Urothelium cell line (cell line): ENCODE measurements around the gene TRPV5.
"Not testable (repeated sequence)": the region's sequence is repeated elsewhere in the genome, so short reads cannot be mapped to it uniquely, and the experiment has no call there.

ENCODE experiments used
- DNase-seq: peaks from one replicate; pipeline ENCODE4 v3.0.0; 2011; ENCODE audit warnings: low spot score, mixed read lengths
- FAIRE-seq: peaks from 2 replicates; lab custom pipeline; 2011; peaks lifted over from hg19 to GRCh38; lab: Jason Lieb, UNC

Gene TRPV5

DNA sequence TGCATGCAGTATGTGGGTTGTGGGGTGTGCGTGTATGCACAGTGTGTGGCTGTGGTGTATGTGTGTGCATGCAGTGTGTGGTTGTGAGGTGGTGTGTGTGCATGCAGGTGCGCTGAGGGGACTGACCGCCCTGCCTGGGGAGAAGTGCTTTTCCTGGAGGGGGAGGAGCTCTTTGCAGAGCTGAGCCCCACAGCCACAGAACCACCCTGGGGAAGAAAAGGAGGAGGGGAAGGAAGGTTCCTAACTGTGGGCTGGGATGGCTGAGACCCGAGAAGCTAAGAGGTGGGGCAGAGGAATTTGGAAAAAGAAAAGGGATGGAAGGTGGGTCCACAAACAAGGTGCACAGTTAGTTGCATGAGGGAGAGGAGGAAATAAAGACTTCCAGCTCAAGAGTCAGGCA lies at the start of gene TRPV5:
Gene TRPV5 (minus strand): TSS at position 123 of the 400 bp plus-strand sequence. CDS start 287 bp downstream, outside the sequence.
- FAIRE-seq, result peak; percentile 83
- no peak for DNase-seq

DNA sequence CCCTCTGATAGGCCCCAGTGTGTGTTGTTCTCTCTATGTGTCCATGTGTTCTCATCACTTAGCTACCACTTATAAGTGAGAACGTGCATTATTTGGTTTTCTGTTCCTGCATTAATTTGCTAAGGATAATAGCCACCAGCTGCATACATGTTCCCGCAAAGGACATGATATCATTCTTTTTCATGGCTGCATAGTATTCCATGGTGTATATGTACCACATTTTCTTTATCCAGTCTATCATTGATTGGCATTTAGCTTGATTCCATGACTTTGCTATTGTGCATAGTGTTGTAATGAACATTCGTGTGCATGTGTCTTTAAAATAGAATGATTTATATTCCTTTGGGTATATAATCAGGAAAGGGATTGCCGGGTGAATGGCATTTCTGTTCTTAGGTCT lies 44.9 kb upstream of the TRPV5 start:
- not testable (repeated sequence) for FAIRE-seq

DNA sequence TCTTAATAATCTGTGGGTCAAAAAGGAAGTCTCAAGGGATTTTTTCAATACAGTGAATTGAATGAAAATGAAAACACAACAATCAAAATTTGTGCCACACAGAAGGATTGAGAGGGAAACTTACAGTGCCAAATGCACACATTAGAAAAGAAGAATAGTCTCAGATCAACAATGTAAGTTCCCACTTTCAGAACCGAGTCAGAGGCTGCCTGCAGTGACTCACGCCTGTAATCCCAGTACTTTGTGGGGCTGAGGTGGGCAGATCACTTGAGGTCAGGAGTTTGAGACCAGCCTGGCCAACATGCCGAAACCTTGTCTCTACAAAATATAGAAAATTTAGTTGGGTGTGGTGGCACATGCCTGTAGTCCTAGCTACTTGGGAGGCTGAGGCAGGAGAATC lies 41.1 kb upstream of the TRPV5 start:
- no peak for FAIRE-seq
- DNase-seq, result no peak

More for the DNA sequence above, 44.9 kb upstream of the TRPV5 start:
- DNase-seq, result not testable (repeated sequence)

DNA sequence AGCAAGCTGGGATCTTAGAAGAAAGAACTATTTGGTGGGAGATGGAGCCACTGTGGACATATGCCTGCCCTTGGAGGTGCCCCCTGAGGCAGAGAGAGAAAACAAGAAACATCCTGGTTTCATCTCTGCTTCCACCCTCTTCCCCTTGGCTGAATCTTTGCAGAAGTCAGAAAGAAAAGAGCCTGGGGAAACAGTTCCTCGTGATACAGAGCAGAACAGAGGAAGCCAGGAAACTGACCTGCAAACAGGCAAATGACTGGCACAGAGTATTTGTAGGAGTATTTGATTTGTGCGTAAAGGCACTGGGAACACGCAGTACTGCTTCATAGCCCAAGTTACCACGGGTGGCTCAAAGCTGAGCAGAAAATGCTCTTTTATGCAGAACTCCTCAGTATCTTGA lies 35.6 kb upstream of the TRPV5 start:
- FAIRE-seq, result no peak
- DNase-seq, result no peak

DNA sequence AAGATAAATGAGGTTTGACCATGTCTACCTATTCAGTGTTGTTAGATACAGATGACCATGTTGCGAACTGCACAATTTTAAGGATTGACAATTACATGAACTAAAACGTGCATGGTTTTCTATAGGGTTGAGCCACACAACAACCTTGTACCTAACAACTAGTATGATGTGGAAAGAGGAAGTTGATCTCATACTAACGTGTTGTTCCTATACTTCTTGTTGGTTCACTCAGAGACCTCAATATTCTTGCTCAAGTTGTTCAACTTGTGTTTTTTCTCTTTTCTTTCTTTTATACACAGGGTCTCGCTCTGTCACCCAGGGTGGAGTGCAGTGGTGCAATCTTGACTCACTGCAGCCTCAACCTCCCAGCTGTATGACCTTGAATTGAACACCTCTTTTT lies 34.7 kb upstream of the TRPV5 start:
- no peak for FAIRE-seq
- DNase-seq, result no peak

DNA sequence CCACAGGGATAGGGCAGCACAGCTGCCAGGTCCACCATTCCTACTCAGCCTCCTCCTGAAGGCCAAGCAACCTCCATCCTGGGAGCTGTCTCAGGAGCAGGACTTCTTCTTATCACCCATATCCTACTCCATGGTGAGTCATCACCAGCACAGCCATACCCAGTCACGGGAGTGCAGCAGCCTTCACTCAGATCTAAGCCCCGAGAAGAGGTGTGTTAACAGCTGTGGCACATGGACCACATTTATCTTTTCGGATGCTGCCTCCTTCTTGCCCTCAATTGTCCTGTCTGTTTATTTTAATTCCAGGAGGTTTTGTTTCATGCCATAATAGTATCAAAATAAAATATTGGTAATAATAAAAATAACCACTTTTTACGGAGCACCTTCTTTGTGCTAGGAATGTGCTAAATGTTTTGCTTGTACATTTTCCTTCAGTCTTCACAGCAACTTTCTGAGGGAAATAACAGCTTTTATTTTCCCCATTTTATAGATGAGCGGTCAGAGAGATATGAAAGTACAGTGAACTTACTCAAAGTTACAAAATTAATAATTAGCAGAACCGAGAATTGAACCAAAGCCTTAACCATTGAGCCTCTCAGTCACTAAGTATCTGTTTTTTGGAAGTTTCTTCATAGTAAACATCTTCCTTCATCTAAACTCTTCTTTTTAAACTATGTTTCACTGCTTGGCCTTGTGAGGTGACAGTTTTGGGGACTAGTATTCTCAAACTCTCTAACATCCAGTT lies 31.1 kb upstream of the TRPV5 start:
- peak; percentile 35 for DNase-seq

DNA sequence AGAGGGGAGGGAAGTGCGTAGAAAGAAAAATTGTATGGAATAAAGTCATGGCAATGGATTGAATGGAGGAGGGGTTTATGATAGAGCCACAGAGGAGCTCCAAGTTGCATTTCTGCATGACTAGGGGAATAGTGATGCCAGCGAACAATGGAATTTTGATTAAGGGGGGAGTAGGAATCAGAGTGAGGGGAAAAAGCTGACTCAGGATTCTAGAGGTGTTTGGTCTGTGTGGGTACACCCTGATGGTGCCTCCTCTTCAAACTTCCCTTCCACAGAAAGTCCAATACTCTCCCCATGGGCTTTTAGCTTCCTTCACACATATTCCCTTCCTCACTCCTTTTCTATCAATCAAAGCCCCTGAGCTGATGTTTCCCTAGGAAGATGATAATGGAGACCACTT lies 30.4 kb upstream of the TRPV5 start:
- FAIRE-seq, result no peak
- DNase-seq, result no peak

More for the DNA sequence above, 31.1 kb upstream of the TRPV5 start:
- no peak for FAIRE-seq

DNA sequence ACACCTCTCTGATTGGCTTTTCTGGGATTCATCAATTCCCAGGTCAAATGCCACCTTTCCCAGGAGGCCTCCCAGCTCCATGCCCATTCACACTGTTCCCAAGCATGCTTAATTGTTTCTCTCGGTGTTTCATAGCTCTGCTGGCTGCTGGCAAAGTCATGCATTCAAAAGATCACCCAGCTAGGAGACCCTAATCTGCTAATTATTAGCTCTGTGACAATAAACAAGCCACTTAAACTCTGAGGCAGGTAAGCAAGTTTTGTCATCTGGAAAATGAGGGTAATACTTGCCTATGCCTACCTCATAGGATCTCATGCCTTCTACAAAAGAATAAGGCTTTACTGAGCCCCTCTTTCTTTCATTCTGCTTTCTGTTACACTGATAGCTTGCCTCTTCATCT lies 29.4 kb upstream of the TRPV5 start:
- no peak for DNase-seq
- FAIRE-seq, result no peak

DNA sequence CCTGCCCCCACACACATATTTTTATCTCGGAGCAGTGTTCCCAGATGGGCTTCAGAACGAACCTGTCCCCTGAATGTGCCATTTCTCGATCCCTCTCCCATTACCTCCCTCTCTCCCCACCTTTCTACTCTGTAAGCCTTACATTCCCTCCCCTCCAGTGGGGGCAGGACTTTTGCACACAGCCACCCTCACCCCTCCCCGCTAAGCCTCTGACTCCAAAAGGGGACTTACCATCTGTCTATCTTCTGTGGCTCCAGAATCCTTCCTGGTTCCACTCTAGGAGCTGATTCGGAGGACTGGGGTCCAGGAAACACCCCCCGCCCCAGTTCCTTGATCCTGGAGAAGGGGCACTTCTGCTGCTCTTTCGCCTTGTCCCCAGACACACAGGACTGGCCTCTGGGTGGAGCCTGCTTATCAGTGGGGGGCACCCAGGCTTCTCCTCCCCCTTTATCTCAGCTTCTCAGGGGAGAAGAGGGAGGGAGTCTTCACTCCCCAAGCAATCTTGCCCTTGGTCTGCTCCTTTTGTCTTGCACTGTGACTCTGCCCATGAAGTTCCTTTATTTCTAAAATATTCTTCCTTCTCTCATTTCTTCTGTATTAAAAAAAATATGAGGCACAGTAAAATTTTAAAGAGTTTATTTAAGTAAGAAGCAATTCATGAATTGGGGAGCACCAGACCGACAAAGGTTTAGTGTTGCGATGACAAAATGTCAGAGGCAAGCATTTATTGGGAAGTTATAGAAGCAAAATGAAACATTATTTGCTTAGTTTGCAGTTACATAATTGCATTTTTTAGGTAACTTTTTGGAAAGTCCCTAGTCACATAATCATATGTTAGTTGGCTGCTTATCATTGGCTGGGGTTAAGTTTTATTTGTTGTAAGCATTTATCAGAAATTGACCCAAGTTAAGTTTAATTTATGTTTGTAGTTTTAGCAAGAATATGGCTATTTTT lies 28.7 kb upstream of the TRPV5 start, which contains the start of gene KEL:
Gene KEL (minus strand): TSS at position 391 of the 954 bp plus-strand sequence. CDS start 157 bp downstream, at position 234.
- no peak for DNase-seq
- FAIRE-seq, result no peak

DNA sequence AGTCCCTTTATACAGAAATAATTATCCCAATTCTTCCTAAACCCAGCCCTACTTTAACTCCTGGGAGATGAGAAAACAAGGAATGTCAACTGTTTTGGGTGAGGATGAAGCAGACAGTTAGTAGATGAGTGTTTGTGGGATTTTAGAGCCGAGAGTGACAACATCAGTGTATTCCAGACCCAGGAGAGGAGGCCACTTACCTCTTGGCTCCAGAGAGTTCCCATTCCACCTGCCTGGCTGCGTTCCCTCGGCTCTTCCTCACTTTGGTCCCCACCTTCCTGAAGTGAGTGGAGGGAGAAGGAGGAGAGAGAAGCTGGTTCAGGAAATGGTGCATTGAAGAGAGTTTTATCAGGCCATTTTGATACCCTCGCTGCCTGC lies 28.0 kb upstream of the TRPV5 start:
- FAIRE-seq, result no peak
- DNase-seq, result no peak

DNA sequence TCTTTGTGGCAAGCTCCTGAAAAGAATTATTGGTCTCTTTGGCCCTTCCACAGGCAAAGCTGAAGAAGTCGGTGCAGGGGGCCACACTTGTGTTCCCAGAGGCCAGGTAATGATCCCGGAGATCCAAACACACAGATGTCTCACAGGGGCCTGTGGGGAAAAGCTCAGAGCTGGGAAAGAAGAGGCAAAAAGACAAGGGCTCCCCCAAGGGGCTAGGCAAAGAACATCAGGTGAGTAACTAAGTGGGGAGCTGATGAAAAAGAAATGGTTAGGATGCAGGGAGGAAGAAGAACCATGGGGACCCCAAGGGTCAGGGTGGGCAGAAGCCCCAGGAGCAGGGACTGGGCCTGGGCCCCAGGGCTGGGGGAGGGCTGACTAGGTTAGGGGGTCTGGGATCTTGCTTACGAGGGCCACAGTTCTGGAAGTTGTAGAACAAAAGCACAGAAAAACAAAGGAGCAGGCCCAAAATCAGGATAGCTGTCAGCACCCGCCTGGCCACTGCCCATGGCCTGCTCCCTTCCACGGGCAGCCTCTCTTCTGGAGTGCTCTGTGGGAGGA lies 27.5 kb upstream of the TRPV5 start:
- no peak for DNase-seq
- FAIRE-seq, result no peak

DNA sequence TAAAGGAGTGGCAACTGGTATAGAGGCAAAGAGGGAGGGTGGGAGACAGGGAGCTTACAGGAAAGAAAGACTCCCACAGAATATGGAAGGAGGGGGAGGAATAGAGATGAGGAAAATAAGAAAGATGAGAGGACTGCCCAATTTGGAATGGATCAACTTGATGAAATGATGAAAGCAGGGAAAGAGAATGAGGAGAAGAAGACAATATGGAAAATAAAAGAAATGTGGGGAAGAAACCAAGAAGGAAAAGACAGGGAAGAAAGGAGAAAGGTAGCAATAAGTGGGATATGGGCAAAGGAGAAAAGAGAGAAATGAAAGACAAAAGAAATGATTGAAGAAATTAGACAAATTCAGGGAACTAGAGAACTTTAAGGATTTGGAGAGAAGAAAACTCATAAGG lies 25.7 kb upstream of the TRPV5 start:
- DNase-seq (no peak), FAIRE-seq (no peak)

DNA sequence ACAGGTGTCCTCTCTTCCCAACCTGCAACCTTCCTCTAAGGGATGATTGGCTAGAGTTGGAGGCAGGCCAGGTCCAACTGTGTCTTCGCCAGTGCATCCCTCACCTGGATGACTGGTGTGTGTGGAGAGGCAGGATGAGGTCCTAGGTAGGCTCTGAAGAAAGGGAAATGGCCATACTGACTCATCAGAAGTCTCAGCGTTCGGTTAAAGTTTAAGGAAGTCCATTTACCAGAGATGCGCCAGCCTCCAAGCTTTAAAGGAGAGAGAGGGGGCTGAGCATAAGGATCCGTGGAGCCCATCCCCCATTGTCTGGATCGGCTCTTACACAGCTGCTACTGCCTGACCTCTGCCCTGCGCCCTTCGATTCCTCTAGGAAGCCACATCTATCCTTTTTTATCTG lies 24.2 kb upstream of the TRPV5 start:
- no peak for DNase-seq
- FAIRE-seq, result no peak

DNA sequence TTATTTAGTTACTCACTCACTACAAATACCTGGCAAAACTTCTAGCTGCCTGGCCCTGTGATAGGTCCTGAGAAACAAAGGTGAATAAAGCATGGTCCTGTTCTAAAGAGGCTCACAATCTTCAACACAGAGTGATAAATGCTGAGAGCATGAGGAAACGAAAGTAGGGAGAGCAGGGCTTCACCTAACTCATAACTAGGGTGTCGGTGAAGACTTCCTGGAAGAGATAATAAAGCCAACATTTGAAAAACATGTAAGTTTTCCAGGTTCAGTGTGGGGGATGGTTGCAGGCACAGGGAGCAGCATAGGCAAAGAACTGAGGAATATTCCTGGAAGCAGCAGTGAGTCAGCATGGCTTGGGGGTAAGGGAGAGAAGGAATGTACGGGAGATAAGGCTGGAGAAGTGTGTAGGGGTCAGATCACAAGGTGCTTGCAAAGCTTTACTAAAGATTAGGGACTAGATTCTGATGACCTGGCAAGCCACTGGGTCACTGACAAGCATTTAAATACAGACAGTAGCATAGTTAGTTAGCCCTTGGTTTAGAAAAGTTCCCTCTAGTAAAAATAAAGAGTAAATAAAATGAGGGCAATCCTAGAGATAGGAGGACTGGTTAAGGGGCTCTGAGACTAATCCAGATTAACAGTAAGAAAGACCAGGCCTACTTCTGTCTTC lies 23.5 kb upstream of the TRPV5 start:
- no peak for FAIRE-seq
- peak; percentile 67 for DNase-seq

DNA sequence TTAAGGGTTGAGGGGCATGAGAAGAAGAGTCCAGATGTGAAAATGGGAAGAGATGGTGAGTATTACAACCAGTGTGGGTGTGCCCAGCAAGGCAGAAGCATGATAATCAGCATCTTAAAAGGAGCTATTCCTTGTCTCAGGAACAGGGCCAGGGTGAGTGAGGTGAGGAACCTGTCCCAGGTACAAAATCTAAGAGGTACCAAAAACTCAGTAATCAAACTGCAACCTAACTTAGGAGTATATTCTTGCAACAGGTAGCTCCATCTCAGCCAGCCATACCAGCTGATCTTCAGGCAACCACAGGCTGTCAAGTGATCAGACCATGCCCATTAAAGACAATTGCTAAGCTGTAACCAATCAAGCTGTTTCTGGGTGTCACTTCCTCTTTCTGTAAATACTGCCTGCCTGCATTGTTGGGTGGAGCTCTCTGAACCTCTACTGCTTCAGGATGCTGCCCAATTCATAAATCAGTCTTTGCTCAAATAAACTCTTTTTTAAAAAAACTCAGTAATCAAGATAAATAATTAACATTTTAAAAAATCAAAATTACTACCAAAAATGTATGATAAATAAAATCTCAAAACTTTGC lies 21.2 kb upstream of the TRPV5 start:
- FAIRE-seq, result no peak
- DNase-seq, result no peak

DNA sequence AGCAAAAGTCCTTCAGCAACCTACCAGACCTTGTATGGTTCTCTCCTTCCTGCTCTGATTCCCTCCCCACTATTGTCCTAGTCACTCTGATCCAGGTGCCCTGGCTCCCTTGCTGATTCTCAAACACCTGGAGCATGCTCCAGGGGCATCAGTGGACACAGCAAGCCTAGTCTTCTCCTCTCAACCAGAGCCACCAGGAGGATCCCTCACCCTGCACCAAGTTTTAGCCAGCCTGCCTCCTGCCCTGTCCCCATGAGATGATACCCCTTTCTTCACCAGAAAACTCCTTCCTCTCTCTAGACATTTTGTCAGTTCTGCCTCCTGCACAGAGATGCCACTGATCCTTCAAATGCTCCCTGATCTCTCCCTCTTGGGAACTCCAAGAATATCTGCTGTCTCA lies 16.7 kb upstream of the TRPV5 start:
- FAIRE-seq, result no peak
- DNase-seq, result no peak

DNA sequence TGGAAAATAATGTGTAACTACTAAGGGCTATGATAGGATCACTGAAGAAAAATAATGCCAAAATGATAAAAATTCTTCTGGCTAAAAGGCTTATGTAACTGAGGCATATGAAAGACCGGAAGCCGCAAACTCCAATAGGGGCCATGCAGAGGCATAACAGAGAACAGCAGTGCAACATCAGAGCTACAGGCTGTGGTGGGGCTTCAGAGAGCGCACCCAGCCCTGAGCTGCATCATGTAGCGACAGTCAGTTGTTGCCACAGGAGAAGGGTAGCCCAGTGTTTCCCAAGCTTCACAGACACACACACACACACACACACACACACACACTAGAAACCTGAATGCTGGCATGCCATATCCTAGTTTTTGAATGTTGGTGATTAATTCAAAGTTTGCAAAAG lies 15.1 kb upstream of the TRPV5 start:
- FAIRE-seq (no peak), DNase-seq (no peak)

DNA sequence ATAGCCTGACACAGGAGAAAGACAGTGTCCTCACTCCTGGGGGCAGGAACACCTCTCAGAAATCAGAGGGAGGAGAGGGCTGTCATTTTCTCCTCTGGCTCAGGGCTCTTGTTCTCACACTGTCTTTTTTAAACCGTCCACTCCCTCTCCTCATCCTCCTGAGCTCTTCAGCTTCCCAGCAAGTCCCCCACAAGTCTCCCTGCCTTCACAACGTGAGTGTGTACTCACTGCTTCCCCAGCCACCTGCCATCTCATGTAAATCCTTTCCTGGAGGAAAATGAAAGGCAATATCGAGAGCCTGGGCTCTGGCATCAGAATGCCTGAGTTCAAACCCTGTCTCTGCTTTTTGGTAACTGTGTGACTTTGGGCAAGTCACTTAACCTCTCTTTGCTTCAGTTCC lies 11.5 kb upstream of the TRPV5 start:
- FAIRE-seq, result no peak
- DNase-seq, result no peak

DNA sequence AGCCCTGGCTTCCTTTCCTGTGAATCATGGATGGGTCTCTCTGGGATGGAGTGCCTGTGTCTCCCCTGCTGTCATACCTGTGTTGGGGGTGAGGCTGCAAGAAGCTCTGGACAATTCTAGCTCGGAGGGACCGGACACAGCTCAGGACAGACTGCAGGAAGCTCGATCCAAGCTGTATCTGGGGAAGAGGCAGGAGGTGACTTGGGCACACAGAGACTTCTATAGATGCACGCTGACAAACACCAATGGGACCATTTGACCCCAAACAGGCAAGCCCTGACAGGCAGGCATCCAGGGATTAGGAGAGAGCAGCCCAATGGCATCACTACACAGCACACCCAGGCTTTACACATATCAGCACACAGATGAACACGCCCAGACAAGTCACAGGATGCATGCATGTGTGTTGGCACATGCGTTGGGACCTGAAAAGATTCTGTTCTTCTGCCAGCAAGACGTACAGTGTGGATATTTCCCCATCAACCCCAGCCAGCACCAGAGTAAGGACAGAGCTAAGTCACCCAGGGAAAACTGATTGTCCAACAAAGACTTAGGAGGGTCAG lies 10.2 kb upstream of the TRPV5 start:
- DNase-seq, result no peak
- FAIRE-seq, result no peak

DNA sequence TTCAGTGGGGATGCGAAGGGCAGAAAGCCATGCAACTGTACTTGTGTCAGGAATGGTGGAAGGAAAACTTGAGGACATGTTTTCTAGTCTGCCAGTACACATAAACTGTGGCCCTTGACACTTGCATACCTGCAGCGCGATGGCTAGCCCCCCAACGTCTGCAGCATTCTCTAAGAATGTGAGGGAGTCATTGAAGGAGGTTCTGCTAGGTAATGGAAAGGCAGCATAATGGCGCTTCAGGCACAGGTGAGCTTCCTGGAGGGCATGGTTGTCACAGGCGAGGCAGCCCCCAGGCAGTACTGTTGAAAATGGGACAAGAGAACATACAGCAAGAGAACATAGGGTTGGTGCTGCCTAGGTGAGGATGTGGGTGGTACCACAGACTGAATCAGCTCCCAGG lies 9.2 kb upstream of the TRPV5 start:
- FAIRE-seq (no peak), DNase-seq (no peak)
